GM19372 (cell line): ENCODE measurements around the gene SH3BP2.

Source experiments
- ATAC-seq: cut with Tn5 transposase; IDR thresholded peaks from one replicate; pipeline ENCODE4 v1.9.1; 2021; ENCODE audit warnings: mild to moderate bottlenecking, low read depth, moderate library complexity; ENCODE audit not compliant: unreplicated experiment

Gene SH3BP2

GRCh38 chr4:2789793-2790582 is 2.9 kb upstream of the SH3BP2 start:
- ATAC-seq: no peak

GRCh38 chr4:2790583-2791517 is 2.0 kb upstream of the SH3BP2 start:
- no peak for ATAC-seq

- ATAC-seq: no peak
These were observed 1.1 kb upstream of the SH3BP2 start for GRCh38 chr4:2791518-2792395.

GRCh38 chr4:2792396-2792710 is 532 bp upstream of the SH3BP2 start:
- no peak for ATAC-seq

GRCh38 chr4:2793586-2794485 is 951 bp downstream of the SH3BP2 start:
- ATAC-seq: no peak

GRCh38 chr4:2794486-2795299 is 1.8 kb downstream of the SH3BP2 start:
- ATAC-seq: no peak

GRCh38 chr4:2795300-2795892 is 2.5 kb downstream of the SH3BP2 start:
- ATAC-seq: no peak

- ATAC-seq: no peak
These were observed 3.3 kb downstream of the SH3BP2 start for GRCh38 chr4:2795893-2796848.

GRCh38 chr4:2796849-2797544 is 4.1 kb downstream of the SH3BP2 start:
- ATAC-seq: no peak

GRCh38 chr4:2797545-2798305 is 4.8 kb downstream of the SH3BP2 start:
- no peak for ATAC-seq

GRCh38 chr4:2798399-2799223 is 5.7 kb downstream of the SH3BP2 start:
- ATAC-seq: peak; percentile 42

GRCh38 chr4:2799224-2799911 is 6.5 kb downstream of the SH3BP2 start:
- no peak for ATAC-seq

GRCh38 chr4:2799971-2800690 is 7.2 kb downstream of the SH3BP2 start:
- no peak for ATAC-seq
